Measurements from ENCODE around the gene CCDC88A. TPM values are rescaled to one million over a fixed set of nuclear protein-coding genes. Genes with fewer than 3 reads are reported as not detected.
"Not testable (repeated sequence)": the region's sequence is repeated elsewhere in the genome, so short reads cannot be mapped to it uniquely, and the experiment has no call there.

Gene CCDC88A
- total RNA-seq, 1 donor from 2014 or later = 400 TPM

DNA sequence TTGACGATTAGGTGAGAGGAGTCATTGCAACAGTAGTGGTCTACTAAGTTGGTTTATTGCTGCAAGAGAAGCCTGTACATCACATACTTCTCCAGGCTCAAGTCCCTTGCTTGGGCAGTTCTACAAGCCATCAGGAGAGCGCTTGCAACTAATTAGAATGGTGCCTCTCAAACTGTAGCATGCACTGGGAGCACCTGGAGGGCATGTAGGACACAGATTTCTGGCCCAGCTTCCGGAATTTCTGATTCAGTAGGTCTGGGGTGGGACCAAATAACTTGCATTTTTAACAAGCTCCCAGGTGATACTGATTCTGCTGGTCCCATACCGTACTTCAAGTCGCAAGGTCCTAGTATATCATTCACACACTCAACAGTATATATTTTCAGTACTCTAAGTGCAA lies 34.5 kb upstream of the CCDC88A start:
- H3K36me3 Mint-ChIP-seq (ENCODE audit: unreplicated experiment) = no peaks in the 10 kb centered on the region
- no peak overlapping the region for H3K4me3 Mint-ChIP-seq (ENCODE audit: unreplicated experiment)
- no peak overlapping the region for H3K27ac Mint-ChIP-seq (ENCODE audit: unreplicated experiment)
- no peaks in the 10 kb centered on the region for H3K4me1 Mint-ChIP-seq (ENCODE audit: low read depth, unreplicated experiment)
- TF ChIP-seq CTCF (IDR thresholded peaks at IDR 0.05; ENCODE audit: partially characterized antibody, unreplicated experiment) = no peak
- DNase-seq = no peak
- H3K27me3 Mint-ChIP-seq (ENCODE audit: unreplicated experiment) = no peaks in the 10 kb centered on the region
- H3K9me3 Mint-ChIP-seq (ENCODE audit: unreplicated experiment) = no peaks in the 10 kb centered on the region

- no peak for DNase-seq
- Mint-ChIP-seq H3K27ac (ENCODE audit: unreplicated experiment) (no peak overlapping the region), H3K36me3 (ENCODE audit: unreplicated experiment) (no peaks in the 10 kb centered on the region), H3K27me3 (ENCODE audit: unreplicated experiment) (no peaks in the 10 kb centered on the region), H3K4me1 (ENCODE audit: low read depth, unreplicated experiment) (no peaks in the 10 kb centered on the region), H3K9me3 (ENCODE audit: unreplicated experiment) (no peaks in the 10 kb centered on the region), H3K4me3 (ENCODE audit: unreplicated experiment) (no peak overlapping the region)
- no peak for TF ChIP-seq CTCF (IDR thresholded peaks at IDR 0.05; ENCODE audit: partially characterized antibody, unreplicated experiment)
Observed at GRCh38 chr2:55452879-55453278, 33.2 kb upstream of the CCDC88A start.

DNA sequence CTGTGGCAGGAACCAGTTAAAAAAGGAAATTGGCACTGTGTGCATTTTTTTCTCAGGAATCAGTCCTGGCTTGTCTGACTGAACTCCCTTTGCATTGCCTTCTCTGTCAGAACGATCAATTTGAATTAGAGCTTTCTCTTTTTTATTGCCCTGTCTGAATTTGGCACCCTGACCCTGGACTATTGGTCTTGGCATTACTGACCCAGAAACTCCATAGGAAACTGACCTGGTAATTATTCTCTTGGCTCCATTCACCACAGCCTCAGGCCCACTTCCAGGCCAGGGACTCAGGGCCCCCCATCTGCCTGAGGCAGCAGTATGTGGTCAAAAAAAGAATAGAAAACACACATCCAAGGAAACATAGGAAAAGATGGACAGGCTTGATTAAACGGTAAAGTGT lies 32.0 kb upstream of the CCDC88A start:
- Mint-ChIP-seq H3K9me3 (ENCODE audit: unreplicated experiment) (no peaks in the 10 kb centered on the region), H3K27ac (ENCODE audit: unreplicated experiment) (no peak overlapping the region), H3K27me3 (ENCODE audit: unreplicated experiment) (no peaks in the 10 kb centered on the region), H3K4me3 (ENCODE audit: unreplicated experiment) (no peak overlapping the region), H3K36me3 (ENCODE audit: unreplicated experiment) (no peaks in the 10 kb centered on the region), H3K4me1 (ENCODE audit: low read depth, unreplicated experiment) (no peaks in the 10 kb centered on the region)
- TF ChIP-seq CTCF (IDR thresholded peaks at IDR 0.05; ENCODE audit: partially characterized antibody, unreplicated experiment) = no peak
- no peak for DNase-seq

DNA sequence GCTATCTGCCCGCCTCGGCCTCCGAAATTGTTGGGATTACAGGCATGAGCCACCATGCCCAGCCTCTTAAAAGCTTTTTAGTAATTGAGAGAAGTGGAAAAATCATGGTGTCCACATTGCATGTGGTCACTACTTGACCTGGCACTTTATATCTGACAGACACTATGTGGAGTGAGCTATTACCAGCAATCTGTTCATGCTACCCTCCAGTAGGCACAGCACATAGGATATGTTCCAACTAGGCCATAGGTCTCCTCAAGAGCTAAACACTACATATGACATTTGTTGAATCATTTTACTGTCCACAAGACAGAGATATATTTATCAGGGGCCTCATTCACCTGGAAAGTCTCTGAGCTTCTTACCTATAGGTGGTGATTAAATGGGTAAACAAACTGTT lies 30.4 kb upstream of the CCDC88A start:
- H3K4me1 Mint-ChIP-seq (ENCODE audit: low read depth, unreplicated experiment); H3K9me3 Mint-ChIP-seq (ENCODE audit: unreplicated experiment); H3K27ac Mint-ChIP-seq (ENCODE audit: unreplicated experiment); H3K36me3 Mint-ChIP-seq (ENCODE audit: unreplicated experiment); H3K4me3 Mint-ChIP-seq (ENCODE audit: unreplicated experiment); DNase-seq; H3K27me3 Mint-ChIP-seq (ENCODE audit: unreplicated experiment): not testable (repeated sequence)

GRCh38 chr2:55442045-55442760 lies 22.5 kb upstream of the CCDC88A start:
- not testable (repeated sequence) for H3K4me3 Mint-ChIP-seq (ENCODE audit: unreplicated experiment); H3K9me3 Mint-ChIP-seq (ENCODE audit: unreplicated experiment); H3K4me1 Mint-ChIP-seq (ENCODE audit: low read depth, unreplicated experiment); H3K27me3 Mint-ChIP-seq (ENCODE audit: unreplicated experiment); DNase-seq; H3K27ac Mint-ChIP-seq (ENCODE audit: unreplicated experiment); H3K36me3 Mint-ChIP-seq (ENCODE audit: unreplicated experiment)

DNA sequence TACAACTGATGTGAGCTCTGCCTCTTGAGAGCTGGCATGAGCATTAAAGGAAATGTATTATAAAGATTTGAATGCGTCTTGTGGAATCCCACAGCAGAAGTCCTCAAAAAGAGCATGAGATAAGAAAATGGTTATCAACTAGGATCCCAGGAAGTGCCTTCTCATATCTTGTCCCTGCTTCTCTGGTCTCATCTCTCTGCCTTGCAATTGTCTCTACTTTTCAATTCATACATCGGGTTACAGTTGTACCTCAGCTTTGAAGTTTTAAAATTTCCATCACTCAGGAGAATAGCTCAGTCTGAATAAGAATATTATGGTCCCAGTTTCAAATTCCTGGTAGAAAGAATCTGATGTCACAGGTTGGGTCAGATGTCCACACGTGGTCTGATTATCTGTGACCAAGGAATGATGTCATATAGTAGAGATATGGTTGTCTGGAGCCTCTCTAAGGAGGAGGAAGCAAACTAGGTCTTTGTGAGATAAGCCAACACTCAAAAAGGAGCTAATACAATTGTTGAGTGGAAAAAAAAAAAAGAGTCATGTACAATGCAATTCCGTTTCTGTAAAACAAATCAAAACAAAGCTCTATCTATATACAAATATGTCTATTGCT lies 21.7 kb upstream of the CCDC88A start:
- no peak overlapping the region for H3K4me3 Mint-ChIP-seq (ENCODE audit: unreplicated experiment)
- TF ChIP-seq CTCF (IDR thresholded peaks at IDR 0.05; ENCODE audit: partially characterized antibody, unreplicated experiment) = no peak
- peaks cover 2% of the 10 kb centered on the region for H3K27me3 Mint-ChIP-seq (ENCODE audit: unreplicated experiment)
- DNase-seq = no peak
- H3K36me3 Mint-ChIP-seq (ENCODE audit: unreplicated experiment) = no peaks in the 10 kb centered on the region
- peaks cover 5% of the 10 kb centered on the region for H3K9me3 Mint-ChIP-seq (ENCODE audit: unreplicated experiment)
- H3K27ac Mint-ChIP-seq (ENCODE audit: unreplicated experiment) = no peak overlapping the region
- no peaks in the 10 kb centered on the region for H3K4me1 Mint-ChIP-seq (ENCODE audit: low read depth, unreplicated experiment)
